Fibroblast of villous mesenchyme (primary cell): ENCODE data around the gene VEPH1. TPM values are rescaled to one million over a fixed set of nuclear protein-coding genes. Genes with fewer than 3 reads are reported as not detected.

ENCODE experiments used
- DNase-seq: peaks from one replicate; pipeline ENCODE4 v3.0.0-alpha.2; 2010; ENCODE audit warnings: low read depth
- H3K4me3 ChIP-seq: 2 replicates; pipeline ENCODE4 v1.5.1; 2011; ENCODE audit warnings: low read depth, mild to moderate bottlenecking, low read length
- total RNA-seq: library from RNA; depleted of rRNA; stranded (reverse); fragments of >200 nt; gene quantifications from 2 replicates; pipeline ENCODE4 v1.2.3, GENCODE V29; 2012
- TF ChIP-seq, protein P1 (sequence below): IDR thresholded peaks from 2 replicates; pipeline ENCODE4 v1.5.1; 2012; ENCODE audit warnings: low read depth, mild to moderate bottlenecking, low read length; ENCODE audit not compliant: insufficient read depth

VEPH1 gene
- 8.6 and 10.3 TPM in 2 replicates for total RNA-seq

DNA sequence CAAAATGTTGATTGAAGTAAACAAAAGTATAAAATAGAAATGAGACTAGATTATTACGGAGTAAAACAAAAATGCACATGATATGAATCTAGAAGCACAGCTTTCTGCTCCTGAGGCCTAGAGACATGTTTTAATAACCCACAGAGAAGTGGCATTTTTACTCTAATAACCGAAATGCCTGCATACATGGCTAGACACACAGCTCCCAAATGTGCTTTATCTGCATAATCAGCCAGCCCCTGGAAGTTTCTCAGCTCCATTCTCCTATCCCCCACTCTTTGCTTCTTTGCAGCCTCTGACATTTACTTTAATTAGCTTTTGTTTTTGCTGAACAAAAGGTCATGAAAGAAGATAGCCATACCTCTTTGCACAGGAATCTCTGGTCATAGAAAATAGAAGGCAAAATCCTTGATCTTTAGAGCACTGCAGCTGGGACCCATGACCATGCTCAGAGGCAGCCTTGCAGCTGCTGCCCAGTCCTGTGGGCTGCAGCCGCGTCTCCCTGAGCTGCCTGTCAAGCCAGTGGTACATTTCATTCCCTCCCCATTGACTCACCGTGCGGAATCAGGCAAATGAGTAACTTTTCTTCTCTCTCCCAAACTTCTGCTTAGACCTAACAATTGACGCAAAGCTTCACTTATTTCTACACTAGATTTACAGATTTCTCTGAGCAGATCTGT is at the start of gene VEPH1:
Gene VEPH1 (minus strand): TSS at position 501 of the 680 bp plus-strand sequence. CDS start 8,067 bp downstream, outside the sequence.
- TF ChIP-seq, protein P1, sequence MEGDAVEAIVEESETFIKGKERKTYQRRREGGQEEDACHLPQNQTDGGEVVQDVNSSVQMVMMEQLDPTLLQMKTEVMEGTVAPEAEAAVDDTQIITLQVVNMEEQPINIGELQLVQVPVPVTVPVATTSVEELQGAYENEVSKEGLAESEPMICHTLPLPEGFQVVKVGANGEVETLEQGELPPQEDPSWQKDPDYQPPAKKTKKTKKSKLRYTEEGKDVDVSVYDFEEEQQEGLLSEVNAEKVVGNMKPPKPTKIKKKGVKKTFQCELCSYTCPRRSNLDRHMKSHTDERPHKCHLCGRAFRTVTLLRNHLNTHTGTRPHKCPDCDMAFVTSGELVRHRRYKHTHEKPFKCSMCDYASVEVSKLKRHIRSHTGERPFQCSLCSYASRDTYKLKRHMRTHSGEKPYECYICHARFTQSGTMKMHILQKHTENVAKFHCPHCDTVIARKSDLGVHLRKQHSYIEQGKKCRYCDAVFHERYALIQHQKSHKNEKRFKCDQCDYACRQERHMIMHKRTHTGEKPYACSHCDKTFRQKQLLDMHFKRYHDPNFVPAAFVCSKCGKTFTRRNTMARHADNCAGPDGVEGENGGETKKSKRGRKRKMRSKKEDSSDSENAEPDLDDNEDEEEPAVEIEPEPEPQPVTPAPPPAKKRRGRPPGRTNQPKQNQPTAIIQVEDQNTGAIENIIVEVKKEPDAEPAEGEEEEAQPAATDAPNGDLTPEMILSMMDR = no peak
- no peak within 1 kb of the TSS for H3K4me3 ChIP-seq
- DNase-seq = no peak

DNA sequence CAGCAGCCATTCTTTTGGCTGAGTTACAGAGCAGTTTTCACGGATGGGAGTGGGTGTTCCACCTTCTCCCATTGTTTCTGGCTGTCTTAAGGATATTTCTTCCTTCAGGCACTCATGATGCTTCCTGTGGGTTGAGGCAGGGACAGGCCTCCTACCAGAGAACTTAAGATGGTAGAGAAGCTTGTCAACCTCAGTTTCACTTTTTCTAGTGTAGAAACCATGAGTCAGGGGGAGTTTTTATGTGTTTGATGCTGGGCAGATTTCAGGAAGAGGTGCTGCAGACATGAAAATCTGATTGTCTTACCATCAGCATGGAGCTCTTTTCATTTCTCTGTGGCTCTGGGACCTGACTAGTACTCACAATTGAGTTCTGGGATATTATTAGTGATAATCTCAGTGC is 48.7 kb upstream of the VEPH1 start:
- H3K4me3 ChIP-seq = no peak overlapping the region
- TF ChIP-seq, protein P1 = no peak
- no peak for DNase-seq

DNA sequence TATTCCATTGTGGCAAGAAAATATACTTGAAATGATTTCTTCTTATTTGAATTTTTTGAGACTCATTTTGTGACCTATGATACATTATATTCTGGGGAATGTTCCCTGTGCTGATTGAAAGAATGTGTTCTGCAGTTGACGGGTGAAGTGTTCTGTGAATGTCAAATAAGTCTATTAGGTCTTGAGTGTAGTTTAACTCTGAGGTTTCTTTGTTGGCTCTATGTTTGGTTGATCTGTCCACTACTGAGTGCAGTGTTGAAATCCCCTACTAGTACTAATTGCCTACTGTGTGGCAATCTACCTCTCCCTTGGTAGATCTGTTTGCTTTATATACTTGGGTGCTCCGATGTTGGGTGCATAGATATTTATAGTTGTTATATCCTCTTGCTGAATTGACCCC is 46.3 kb upstream of the VEPH1 start:
- no peak overlapping the region for H3K4me3 ChIP-seq
- TF ChIP-seq, protein P1 = no peak

DNA sequence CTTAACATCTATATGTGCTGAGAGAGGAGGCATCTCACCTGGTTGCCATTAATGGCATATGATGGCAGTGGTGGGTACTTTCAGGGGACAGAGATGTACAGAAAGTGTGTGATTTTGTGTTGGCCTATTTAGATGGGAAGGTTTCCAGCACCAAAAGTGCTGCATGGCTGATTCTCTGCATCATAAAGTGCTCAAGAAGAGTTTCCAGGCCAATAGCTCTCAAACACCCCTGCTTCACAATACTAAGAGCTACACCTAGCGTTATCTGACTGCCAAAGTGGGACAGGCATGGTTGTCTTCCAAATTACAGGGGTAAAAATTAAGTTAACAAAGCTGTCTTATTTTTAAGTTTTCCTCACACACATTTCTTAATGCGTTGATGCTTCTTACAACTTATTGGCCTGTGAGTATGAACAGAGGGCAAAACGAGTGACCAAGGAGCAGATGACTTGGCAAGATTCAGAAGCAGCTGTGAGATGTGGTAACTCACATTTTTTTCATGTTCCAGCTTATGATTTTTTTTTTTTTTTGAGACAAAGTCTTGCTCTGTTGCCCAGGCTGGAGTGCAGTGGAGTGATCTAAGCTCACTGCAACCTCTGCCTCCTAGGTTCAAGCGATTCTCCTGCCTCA is 41.4 kb upstream of the VEPH1 start:
- no peak overlapping the region for H3K4me3 ChIP-seq
- DNase-seq = peak; percentile 83
- TF ChIP-seq, protein P1 = no peak

More for the DNA sequence above, 46.3 kb upstream of the VEPH1 start:
- no peak for DNase-seq

DNA sequence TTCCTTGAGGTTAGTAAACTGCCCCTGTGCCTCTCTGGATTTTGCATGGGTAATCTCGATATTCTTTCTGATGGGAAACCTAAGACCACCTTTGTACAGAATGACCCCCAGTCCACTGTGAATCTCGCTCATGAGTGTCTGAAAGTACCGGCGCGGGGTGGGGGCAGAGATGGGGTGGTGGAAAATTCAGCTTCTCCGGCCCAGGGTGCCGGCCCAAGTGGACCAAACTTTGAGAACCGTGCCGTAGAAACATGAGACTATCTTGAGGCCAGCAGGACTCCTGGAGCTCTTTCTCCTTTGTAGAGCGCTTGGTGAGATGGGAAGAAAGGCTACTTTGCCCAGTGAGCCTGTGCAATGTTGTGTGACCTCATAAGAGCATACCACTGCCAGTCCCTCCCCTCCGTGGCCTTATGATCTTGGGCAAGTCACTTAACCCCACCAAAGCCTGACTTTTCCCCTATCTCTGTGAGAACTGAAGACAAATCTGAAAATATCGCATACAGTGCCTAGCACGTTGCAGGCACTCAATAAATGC is 40.4 kb upstream of the VEPH1 start:
- H3K4me3 ChIP-seq = peak overlapping the region; percentile 61
- no peak for DNase-seq
- TF ChIP-seq, protein P1 = no peak

DNA sequence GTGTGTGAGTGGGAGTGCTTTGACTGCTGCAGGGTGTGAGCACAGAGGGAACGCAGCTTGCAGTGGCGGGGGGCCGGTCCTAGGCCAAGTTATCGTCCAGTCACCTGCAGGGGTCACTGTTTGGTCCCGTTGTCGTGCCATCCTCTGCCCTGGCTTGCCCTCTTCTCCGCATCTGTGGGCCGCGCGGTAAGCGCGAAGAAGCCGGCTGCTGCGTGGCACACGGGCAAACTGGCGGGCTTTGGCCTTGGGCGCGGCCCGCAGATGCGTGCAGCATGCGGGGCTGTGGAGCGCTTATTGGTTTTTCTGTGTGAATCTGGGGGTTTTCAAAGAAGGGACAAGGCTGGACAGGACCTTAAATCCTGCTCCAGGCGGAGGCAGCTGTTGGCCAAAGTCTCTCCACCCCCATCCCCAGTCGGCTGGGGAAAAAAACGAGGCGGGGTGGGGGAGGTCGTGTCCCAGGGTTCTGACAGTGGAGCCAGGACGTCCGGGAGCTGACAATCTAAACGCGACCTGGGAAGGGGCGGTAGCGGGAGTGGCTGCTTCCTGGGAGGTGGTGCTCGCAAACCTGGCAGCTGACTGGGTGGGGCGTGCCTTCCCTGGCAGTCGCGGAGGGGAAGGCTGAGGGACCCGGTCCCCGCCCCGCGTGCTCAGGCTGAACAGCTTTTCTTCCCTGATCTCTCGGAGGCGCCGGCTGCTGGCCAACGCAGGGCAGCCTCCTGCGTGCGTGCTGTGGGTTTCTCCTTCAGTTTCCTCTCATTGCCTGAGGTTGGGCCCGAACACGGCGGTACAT is 39.7 kb upstream of the VEPH1 start:
- DNase-seq = peak; percentile 47
- TF ChIP-seq, protein P1 = peak; percentile 35
- peak overlapping the region; percentile 61 for H3K4me3 ChIP-seq
